ENCODE results near the gene TRMT10A. TPM values are rescaled to one million over a fixed set of nuclear protein-coding genes. Genes with fewer than 3 reads are reported as not detected.

Gene TRMT10A
- total RNA-seq, 1 donor = 14.5 TPM

GRCh38 chr4:99507349-99507748, 56.5 kb downstream of the TRMT10A start:
- TF ChIP-seq CTCF (IDR thresholded peaks at IDR 0.05; ENCODE audit: extremely low read depth, low read depth, low read length) = no peak
- no peaks in the 10 kb centered on the region for H3K4me1 ChIP-seq (ENCODE audit: insufficient read depth, low read length)
- no peaks in the 10 kb centered on the region for H3K9me3 ChIP-seq (ENCODE audit: low read depth, low read length)
- H3K27ac ChIP-seq (ENCODE audit: low read depth, low read length) = no peak overlapping the region
- H2AFZ ChIP-seq (ENCODE audit: low read length) = no peak overlapping the region
- no peaks in the 10 kb centered on the region for H3K79me2 ChIP-seq (ENCODE audit: insufficient read depth, low read length)
- no peaks in the 10 kb centered on the region for H3K36me3 ChIP-seq (ENCODE audit: insufficient read depth, low read length)
- H4K20me1 ChIP-seq (ENCODE audit: insufficient read depth, low read length) = no peaks in the 10 kb centered on the region
- H3K27me3 ChIP-seq (ENCODE audit: insufficient read depth, low read length) = no peaks in the 10 kb centered on the region
- H3K4me3 ChIP-seq (ENCODE audit: insufficient read depth, low read length) = no peak overlapping the region
- H3K4me2 ChIP-seq (ENCODE audit: insufficient read depth, low read length) = no peak overlapping the region
- DNase-seq (ENCODE audit: insufficient read length, low spot score, missing footprints) = no peak

GRCh38 chr4:99506781-99507180, 57.1 kb downstream of the TRMT10A start:
- no peak for DNase-seq (ENCODE audit: insufficient read length, low spot score, missing footprints)
- no peak for TF ChIP-seq CTCF (IDR thresholded peaks at IDR 0.05; ENCODE audit: extremely low read depth, low read depth, low read length)
- no peaks in the 10 kb centered on the region for H3K9me3 ChIP-seq (ENCODE audit: low read depth, low read length)

GRCh38 chr4:99504804-99505502, 58.9 kb downstream of the TRMT10A start:
- H3K4me2 ChIP-seq (ENCODE audit: insufficient read depth, low read length) = no peak overlapping the region
- H3K27me3 ChIP-seq (ENCODE audit: insufficient read depth, low read length) = no peaks in the 10 kb centered on the region
- no peak for DNase-seq (ENCODE audit: insufficient read length, low spot score, missing footprints)
- no peak overlapping the region for H3K4me3 ChIP-seq (ENCODE audit: insufficient read depth, low read length)
- no peaks in the 10 kb centered on the region for H3K4me1 ChIP-seq (ENCODE audit: insufficient read depth, low read length)
- no peak for TF ChIP-seq CTCF (IDR thresholded peaks at IDR 0.05; ENCODE audit: extremely low read depth, low read depth, low read length)
- H2AFZ ChIP-seq (ENCODE audit: low read length) = no peak overlapping the region
- no peaks in the 10 kb centered on the region for H4K20me1 ChIP-seq (ENCODE audit: insufficient read depth, low read length)
- H3K9me3 ChIP-seq (ENCODE audit: low read depth, low read length) = no peaks in the 10 kb centered on the region
- H3K27ac ChIP-seq (ENCODE audit: low read depth, low read length) = no peak overlapping the region
- no peaks in the 10 kb centered on the region for H3K36me3 ChIP-seq (ENCODE audit: insufficient read depth, low read length)
- no peaks in the 10 kb centered on the region for H3K79me2 ChIP-seq (ENCODE audit: insufficient read depth, low read length)

More at GRCh38 chr4:99506781-99507180, 57.1 kb downstream of the TRMT10A start:
- H3K27me3 ChIP-seq (ENCODE audit: insufficient read depth, low read length) = no peaks in the 10 kb centered on the region
- no peaks in the 10 kb centered on the region for H4K20me1 ChIP-seq (ENCODE audit: insufficient read depth, low read length)
- no peak overlapping the region for H3K4me3 ChIP-seq (ENCODE audit: insufficient read depth, low read length)
- no peaks in the 10 kb centered on the region for H3K36me3 ChIP-seq (ENCODE audit: insufficient read depth, low read length)
- H2AFZ ChIP-seq (ENCODE audit: low read length) = no peak overlapping the region
- H3K27ac ChIP-seq (ENCODE audit: low read depth, low read length) = no peak overlapping the region
- H3K4me1 ChIP-seq (ENCODE audit: insufficient read depth, low read length) = no peaks in the 10 kb centered on the region
- H3K79me2 ChIP-seq (ENCODE audit: insufficient read depth, low read length) = no peaks in the 10 kb centered on the region
- H3K4me2 ChIP-seq (ENCODE audit: insufficient read depth, low read length) = no peak overlapping the region

Other genes with a start within 250 kb of the TRMT10A start
- gene ADH1B, start 242.6 kb downstream of the TRMT10A start, total RNA-seq = 0.59 and 0.72 TPM in 2 replicates
- gene ADH1C, start 211.3 kb downstream of the TRMT10A start, total RNA-seq = 0.59 and 0.72 TPM in 2 replicates
- gene ADH7, start 128.7 kb downstream of the TRMT10A start, total RNA-seq = not detected in 2 replicates
- gene C4orf17, start 53.0 kb downstream of the TRMT10A start, total RNA-seq = not detected in 2 replicates
- 0.29 TPM in 1 of 2 replicates, not detected in the other for gene MTTP, start 10.8 kb upstream of the TRMT10A start, total RNA-seq
- under 0.01 TPM in 1 of 2 replicates, not detected in the other for gene C4orf54, start 93.8 kb upstream of the TRMT10A start, total RNA-seq